GM23338 (cell line): ENCODE data around the gene SLC22A4. TPM values are rescaled to one million over a fixed set of nuclear protein-coding genes. Genes with fewer than 3 reads are reported as not detected.

Experiments used
- ATAC-seq: fragments of 200-7000 bp; cut with Tn5 transposase; 3 replicates; pipeline ENCODE4 v1.9.1; 2020
- DNase-seq: peaks from one replicate; pipeline ENCODE4 v3.0.0-alpha.2; 2015; ENCODE audit warnings: low spot score
- H2AFZ ChIP-seq: fragments of 200-600 bp; sonication (generic); 2 replicates; pipeline ENCODE4 v1.8.0; 2016; ENCODE audit warnings: antibody characterized with exemption, mild to moderate bottlenecking, moderate library complexity
- H3F3A ChIP-seq: fragments of 200-600 bp; sonication (generic); replicated peaks from 2 replicates; pipeline ENCODE4 v1.8.0; 2017; ENCODE audit warnings: antibody characterized with exemption, mixed run types, low read depth
- H3K27ac ChIP-seq: fragments of 200-600 bp; sonication (generic); 2 replicates; pipeline ENCODE4 v1.6.1; 2016; ENCODE audit warnings: low read depth
- H3K27me3 ChIP-seq: fragments of 200-600 bp; sonication (generic); 2 replicates; pipeline ENCODE4 v1.8.0; 2016; ENCODE audit warnings: mild to moderate bottlenecking, mixed run types, moderate library complexity; ENCODE audit not compliant: insufficient read depth
- H3K36me3 ChIP-seq: fragments of 200-600 bp; sonication (generic); 2 replicates; pipeline ENCODE4 v1.8.0; 2016; ENCODE audit warnings: mild to moderate bottlenecking; ENCODE audit not compliant: insufficient read depth
- H3K4me1 ChIP-seq: fragments of 200-600 bp; sonication (generic); 2 replicates; pipeline ENCODE4 v1.8.0; 2016; ENCODE audit warnings: mild to moderate bottlenecking, moderate library complexity; ENCODE audit not compliant: insufficient read depth
- H3K4me2 ChIP-seq: fragments of 200-600 bp; sonication (generic); 2 replicates; pipeline ENCODE4 v1.7.1; 2017; ENCODE audit warnings: mixed run types
- H3K4me3 ChIP-seq: fragments of 200-600 bp; sonication (generic); 2 replicates; pipeline ENCODE4 v1.6.1; 2016; ENCODE audit warnings: mixed run types
- H3K79me2 ChIP-seq: fragments of 200-600 bp; sonication (generic); replicated peaks from 2 replicates; pipeline ENCODE4 v1.8.0; 2017; ENCODE audit warnings: mild to moderate bottlenecking; ENCODE audit not compliant: insufficient read depth
- H3K9me2 ChIP-seq: fragments of 200-600 bp; sonication (generic); 2 replicates; pipeline ENCODE4 v1.8.0; 2017; ENCODE audit not compliant: insufficient read depth
- H4K20me1 ChIP-seq: fragments of 200-600 bp; sonication (generic); replicated peaks from 2 replicates; pipeline ENCODE4 v1.8.0; 2017; ENCODE audit warnings: mild to moderate bottlenecking; ENCODE audit not compliant: insufficient read depth
- H3K27ac Mint-ChIP-seq: 2 replicates; pipeline ENCODE4 v1.8.0; 2020; ENCODE audit warnings: inconsistent platforms, mild to moderate bottlenecking, moderate library complexity, mixed read lengths
- H3K27me3 Mint-ChIP-seq: 3 replicates; pipeline ENCODE4 v1.8.0; 2022; ENCODE audit warnings: low read depth, mild to moderate bottlenecking, moderate library complexity, mixed read lengths, inconsistent platforms; ENCODE audit not compliant: insufficient read depth, poor library complexity
- H3K36me3 Mint-ChIP-seq: 3 replicates; pipeline ENCODE4 v1.8.0; 2021; ENCODE audit warnings: low read depth, mild to moderate bottlenecking, inconsistent platforms, moderate library complexity, mixed read lengths
- H3K4me1 Mint-ChIP-seq: 3 replicates; pipeline ENCODE4 v1.8.0; 2020; ENCODE audit warnings: mild to moderate bottlenecking, inconsistent platforms, mixed read lengths
- H3K4me3 Mint-ChIP-seq: 3 replicates; pipeline ENCODE4 v1.8.0; 2021; ENCODE audit warnings: moderate library complexity, mild to moderate bottlenecking, inconsistent platforms, mixed read lengths
- H3K9me3 Mint-ChIP-seq: 3 replicates; pipeline ENCODE4 v1.8.0; 2020; ENCODE audit warnings: moderate library complexity, mild to moderate bottlenecking, inconsistent platforms, mixed read lengths
- CREB1 ChIP-seq: fragments of 250-450 bp; sonication (Bioruptor Pico); IDR thresholded peaks from 2 replicates; pipeline ENCODE4 v1.5.0; 2020; ENCODE audit warnings: low read depth, mild to moderate bottlenecking, moderate library complexity
- CTCF ChIP-seq, 2 experiments: fragments of 200-600 bp in 1 of 2; sonication (generic) in 1 of 2; conservative IDR thresholded peaks; 2 replicates each; pipeline versions ENCODE4 v1.5.1 to v1.6.1; 2016 to 2017; ENCODE audit warnings: antibody characterized with exemption in 2 of 2, low read depth in 2 of 2, mild to moderate bottlenecking in 2 of 2, moderate library complexity in 1 of 2
- EZH2phosphoT487 ChIP-seq: fragments of 200-600 bp; sonication (generic); IDR thresholded peaks from one replicate; pipeline ENCODE4 v1.8.1; 2018; ENCODE audit warnings: antibody characterized with exemption; ENCODE audit not compliant: unreplicated experiment
- polyA plus RNA-seq: library from polyadenylated mRNA; unstranded; fragments of >200 nt; fragmentation: Nextera tagmentation; extraction: Ambion mirVana; gene quantifications from 2 replicates; pipeline ENCODE4 v1.2.1, GENCODE V29; 2016
- total RNA-seq: library from RNA; depleted of rRNA; stranded (reverse); fragments of >200 nt; shearing (Covaris generic); gene quantifications from 2 replicates; pipeline ENCODE4 v1.2.3, GENCODE V29; 2014
- TF ChIP-seq, protein P1 (sequence below): IDR thresholded peaks from one replicate; pipeline ENCODE4 v1.6.1; 2018; ENCODE audit warnings: antibody characterized with exemption; ENCODE audit not compliant: unreplicated experiment

The SLC22A4 gene
- total and polyA plus RNA-seq, 2 experiments from 2014 or later, result 0.28 to 0.40 TPM

GRCh38 chr5:132258102-132259068 lies 35.8 kb upstream of the SLC22A4 start (continued):
- no peak for TF ChIP-seq CTCF (conservative IDR thresholded peaks at IDR 0.05; ENCODE audit: low read depth in 2 of 2)
- TF ChIP-seq CREB1, result no peak
- no peak for TF ChIP-seq EZH2phosphoT487
- TF ChIP-seq, protein P1, sequence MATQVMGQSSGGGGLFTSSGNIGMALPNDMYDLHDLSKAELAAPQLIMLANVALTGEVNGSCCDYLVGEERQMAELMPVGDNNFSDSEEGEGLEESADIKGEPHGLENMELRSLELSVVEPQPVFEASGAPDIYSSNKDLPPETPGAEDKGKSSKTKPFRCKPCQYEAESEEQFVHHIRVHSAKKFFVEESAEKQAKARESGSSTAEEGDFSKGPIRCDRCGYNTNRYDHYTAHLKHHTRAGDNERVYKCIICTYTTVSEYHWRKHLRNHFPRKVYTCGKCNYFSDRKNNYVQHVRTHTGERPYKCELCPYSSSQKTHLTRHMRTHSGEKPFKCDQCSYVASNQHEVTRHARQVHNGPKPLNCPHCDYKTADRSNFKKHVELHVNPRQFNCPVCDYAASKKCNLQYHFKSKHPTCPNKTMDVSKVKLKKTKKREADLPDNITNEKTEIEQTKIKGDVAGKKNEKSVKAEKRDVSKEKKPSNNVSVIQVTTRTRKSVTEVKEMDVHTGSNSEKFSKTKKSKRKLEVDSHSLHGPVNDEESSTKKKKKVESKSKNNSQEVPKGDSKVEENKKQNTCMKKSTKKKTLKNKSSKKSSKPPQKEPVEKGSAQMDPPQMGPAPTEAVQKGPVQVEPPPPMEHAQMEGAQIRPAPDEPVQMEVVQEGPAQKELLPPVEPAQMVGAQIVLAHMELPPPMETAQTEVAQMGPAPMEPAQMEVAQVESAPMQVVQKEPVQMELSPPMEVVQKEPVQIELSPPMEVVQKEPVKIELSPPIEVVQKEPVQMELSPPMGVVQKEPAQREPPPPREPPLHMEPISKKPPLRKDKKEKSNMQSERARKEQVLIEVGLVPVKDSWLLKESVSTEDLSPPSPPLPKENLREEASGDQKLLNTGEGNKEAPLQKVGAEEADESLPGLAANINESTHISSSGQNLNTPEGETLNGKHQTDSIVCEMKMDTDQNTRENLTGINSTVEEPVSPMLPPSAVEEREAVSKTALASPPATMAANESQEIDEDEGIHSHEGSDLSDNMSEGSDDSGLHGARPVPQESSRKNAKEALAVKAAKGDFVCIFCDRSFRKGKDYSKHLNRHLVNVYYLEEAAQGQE, result no peak

- 0 out of 2 replicates have a peak, but pooled peaks cover 3% of the 10 kb centered on the region for H3F3A ChIP-seq
- H4K20me1 ChIP-seq, result no peaks in the 10 kb centered on the region
- H2AFZ ChIP-seq, result no peak overlapping the region
- no peak; the same call in 2 of the 3 replicates for ATAC-seq
- no peaks in the 10 kb centered on the region for H3K79me2 ChIP-seq
- 0 out of 2 replicates have a peak overlapping the region, but pooled peaks have one; percentile 87 for H3K4me2 ChIP-seq
- H3K4me3 ChIP-seq, result no peak overlapping the region
- Mint-ChIP-seq H3K9me3 (no peaks in the 10 kb centered on the region), H3K27ac (no peak overlapping the region), H3K4me3 (no peak overlapping the region; the same call in 2 of the 3 replicates), H3K4me1 (peaks cover 23% of the 10 kb centered on the region), H3K36me3 (no peaks in the 10 kb centered on the region; the same call in 2 of the 3 replicates), H3K27me3 (peaks cover 24% of the 10 kb centered on the region)
- no peaks in the 10 kb centered on the region for H3K36me3 ChIP-seq
- H3K4me1 ChIP-seq, result peaks cover 17% of the 10 kb centered on the region
- no peak for TF ChIP-seq CTCF (conservative IDR thresholded peaks at IDR 0.05; ENCODE audit: low read depth in 2 of 2)
- DNase-seq, result no peak
- peaks cover 11% of the 10 kb centered on the region for H3K27me3 ChIP-seq
- no peaks in the 10 kb centered on the region for H3K9me2 ChIP-seq
- H3K27ac ChIP-seq, result no peak overlapping the region
Measured at GRCh38 chr5:132259069-132259851, 34.9 kb upstream of the SLC22A4 start.
